Activated CD4-positive, alpha-beta memory T cell treated with anti-CD3 and anti-CD28 coated beads for 36 hours (primary cell): ENCODE measurements around the gene FZD4. TPM values are rescaled to one million over a fixed set of nuclear protein-coding genes. Genes with fewer than 3 reads are reported as not detected.
"Not testable (repeated sequence)": the region's sequence is repeated elsewhere in the genome, so short reads cannot be mapped to it uniquely, and the experiment has no call there.

Experiments
- CTCF ChIA-PET: fragments of 350-600 bp; sonication (Branson Sonifier 250); formaldehyde crosslinking; loops from one replicate; lab custom pipeline; 2021; ENCODE audit warnings: antibody characterized with exemption, inconsistent platforms; lab: Charles Lee
- POLR2A ChIA-PET: fragments of 350-600 bp; sonication (Branson Sonifier 250); formaldehyde crosslinking; loops from one replicate; lab custom pipeline; 2021; ENCODE audit warnings: antibody characterized with exemption; lab: Charles Lee
- DNase-seq: peaks from one replicate; pipeline ENCODE4 v3.0.0-alpha.2; 2020
- H3K27ac Mint-ChIP-seq: one replicate; pipeline ENCODE4 v1.8.0; 2021; ENCODE audit warnings: mixed read lengths
- H3K27me3 Mint-ChIP-seq: one replicate; pipeline ENCODE4 v1.8.0; 2021; ENCODE audit warnings: mixed read lengths
- H3K36me3 Mint-ChIP-seq: one replicate; pipeline ENCODE4 v1.8.0; 2021; ENCODE audit warnings: mixed read lengths
- H3K4me1 Mint-ChIP-seq: one replicate; pipeline ENCODE4 v1.8.0; 2021; ENCODE audit warnings: low read depth, mixed read lengths
- H3K4me3 Mint-ChIP-seq: one replicate; pipeline ENCODE4 v1.8.0; 2021; ENCODE audit warnings: mild to moderate bottlenecking, mixed read lengths
- H3K9me3 Mint-ChIP-seq: one replicate; pipeline ENCODE4 v1.8.0; 2021; ENCODE audit warnings: mixed read lengths
- intact Hi-C: fragments of 100-400 bp; cut with micrococcal nuclease; formaldehyde crosslinking; loops from one replicate; pipeline ENCODE4 v1.15.1; 2023
- total RNA-seq, 2 experiments: library from RNA; stranded (reverse); gene quantifications; one replicate each; pipeline ENCODE4 v1.2.3, GENCODE V29; 2021

The FZD4 gene
- total RNA-seq, 2 experiments from 2014 or later, result 0.33 to 0.36 TPM

DNA sequence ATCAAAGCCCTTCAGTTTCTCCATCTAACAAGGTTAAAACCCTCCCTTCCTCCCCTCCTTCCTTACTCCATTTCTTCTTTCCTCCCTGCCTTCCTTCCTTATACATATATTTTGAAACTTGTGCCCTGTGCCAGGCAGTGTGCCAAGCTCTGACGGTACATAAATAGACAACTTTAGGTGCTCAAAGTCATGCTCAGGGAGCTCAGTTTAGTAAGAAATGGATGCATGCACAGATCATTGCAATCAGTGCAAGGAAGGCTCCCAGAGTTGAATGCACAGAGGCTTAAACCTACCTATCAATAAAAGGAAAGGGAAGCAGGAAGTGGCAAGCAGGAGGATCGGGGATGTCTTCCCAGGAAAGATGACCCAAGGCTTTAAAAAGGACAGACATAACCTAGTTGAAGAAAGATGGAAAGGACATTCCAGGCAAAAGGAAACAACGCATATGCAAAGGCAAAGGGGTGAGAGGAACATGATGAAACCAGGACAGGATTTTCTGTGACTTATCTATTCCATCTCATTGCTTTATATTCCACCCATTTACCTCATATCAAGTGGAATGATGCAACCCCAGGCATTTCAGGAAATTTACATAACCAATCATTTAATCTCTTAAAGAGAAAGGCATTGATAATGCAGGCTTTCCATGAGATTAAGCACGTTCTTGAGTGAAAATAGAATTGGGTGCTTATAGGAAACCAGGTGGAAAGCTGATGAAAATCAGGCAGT is 13.2 kb downstream of the FZD4 start:
- Mint-ChIP-seq H3K27ac (no peak overlapping the region), H3K36me3 (no peaks in the 10 kb centered on the region), H3K4me1 (no peaks in the 10 kb centered on the region), H3K4me3 (no peak overlapping the region), H3K9me3 (no peaks in the 10 kb centered on the region), H3K27me3 (peaks cover under 1% of the 10 kb centered on the region)
- no peak for DNase-seq
- ChIA-PET POLR2A (no interaction called here), CTCF (interaction anchor here (0.8 to 1.6 kb wide), 3 partner anchors 13 to 479 kb away, joined by 3 to 8 read pairs (median 3); partner anchors contain the start of gene FZD4)
- intact Hi-C loops, result no loop called here

DNA sequence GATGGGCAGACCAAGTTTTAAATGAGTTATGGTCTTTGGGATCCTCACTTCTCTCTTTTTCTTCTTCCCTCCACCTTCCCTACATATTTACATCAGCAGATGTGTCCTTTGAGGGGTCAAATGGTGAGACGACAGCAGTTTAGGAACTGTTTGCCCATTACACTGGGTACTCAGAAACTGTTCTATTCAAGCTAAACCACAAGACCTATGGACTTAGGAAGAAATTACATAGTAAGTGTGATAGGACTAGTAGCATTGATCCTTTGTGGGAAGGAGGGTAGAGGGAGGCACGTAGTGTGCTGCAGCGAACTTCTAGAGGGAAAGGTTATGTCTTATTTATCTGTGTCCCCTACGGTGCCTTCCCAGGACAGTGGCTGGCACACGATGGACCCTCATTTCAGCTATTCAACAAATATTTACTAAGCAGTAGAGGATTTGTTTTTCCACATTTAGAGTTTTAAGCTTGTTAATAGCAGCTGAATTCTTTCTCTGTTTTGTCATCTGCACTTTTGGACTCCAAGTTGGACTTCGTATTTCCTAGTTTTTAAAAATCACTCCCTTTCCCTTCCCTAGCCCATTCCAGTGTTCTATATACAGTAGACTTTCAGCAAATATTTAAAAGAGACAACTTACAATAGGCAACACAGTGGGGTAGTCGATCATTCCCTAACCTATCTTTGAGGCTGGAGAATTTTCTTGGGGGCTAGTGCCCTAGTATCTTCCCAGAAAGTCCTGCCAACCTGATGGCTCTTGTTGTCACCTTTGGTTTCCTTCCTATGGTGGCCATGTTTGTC is 13.9 kb downstream of the FZD4 start:
- Mint-ChIP-seq H3K27ac (no peak overlapping the region), H3K4me3 (no peak overlapping the region), H3K27me3 (peaks cover 1% of the 10 kb centered on the region), H3K9me3 (no peaks in the 10 kb centered on the region), H3K36me3 (no peaks in the 10 kb centered on the region), H3K4me1 (no peaks in the 10 kb centered on the region)
- intact Hi-C loops, result no loop called here
- POLR2A ChIA-PET, result no interaction called here
- CTCF ChIA-PET, result interaction anchor here (0.8 to 4.9 kb wide), 4 partner anchors 14 to 480 kb away, joined by 3 to 44 read pairs (median 6); partner anchors contain the start of gene FZD4
- no peak for DNase-seq

DNA sequence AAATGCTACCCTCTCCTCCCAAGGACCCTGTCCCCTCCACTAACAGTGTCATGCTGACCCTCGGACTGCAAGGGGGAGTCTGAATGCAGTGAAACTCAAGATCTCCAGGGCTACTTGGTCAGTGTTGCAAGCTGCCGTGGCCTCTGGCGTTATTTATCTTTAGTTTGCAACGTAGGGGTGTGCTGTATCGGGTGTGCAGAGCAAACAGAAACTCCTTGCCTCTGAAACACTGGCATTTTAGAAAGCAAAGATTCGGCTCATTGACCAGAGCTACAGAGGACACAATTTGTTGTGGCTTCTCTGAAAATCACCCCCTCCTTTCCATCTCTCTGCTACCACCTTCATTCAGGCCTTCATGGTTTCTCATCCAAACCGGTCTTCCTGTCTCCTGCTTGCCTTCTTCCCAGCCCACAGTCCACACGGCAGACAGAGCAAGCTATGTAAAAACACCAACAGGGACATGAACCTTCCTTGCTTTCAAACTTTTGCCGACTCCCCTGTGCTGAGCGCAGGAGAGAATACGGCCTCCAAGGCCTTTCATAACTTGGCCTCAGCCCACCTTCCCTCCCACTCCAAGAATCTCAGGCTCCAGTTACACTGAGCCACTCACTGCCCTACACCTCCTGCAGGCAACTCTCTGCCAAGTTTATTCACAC is 14.9 kb downstream of the FZD4 start:
- Mint-ChIP-seq H3K27ac (no peak overlapping the region), H3K4me1 (no peaks in the 10 kb centered on the region), H3K4me3 (no peak overlapping the region), H3K27me3 (peaks cover 1% of the 10 kb centered on the region), H3K9me3 (no peaks in the 10 kb centered on the region), H3K36me3 (no peaks in the 10 kb centered on the region)
- ChIA-PET POLR2A (no interaction called here), CTCF (interaction anchor here (0.7 to 4.9 kb wide), 15 partner anchors 10 to 483 kb away, joined by 3 to 44 read pairs (median 6); partner anchors contain the start of gene FZD4)
- DNase-seq, result no peak
- intact Hi-C loops, result no loop called here

DNA sequence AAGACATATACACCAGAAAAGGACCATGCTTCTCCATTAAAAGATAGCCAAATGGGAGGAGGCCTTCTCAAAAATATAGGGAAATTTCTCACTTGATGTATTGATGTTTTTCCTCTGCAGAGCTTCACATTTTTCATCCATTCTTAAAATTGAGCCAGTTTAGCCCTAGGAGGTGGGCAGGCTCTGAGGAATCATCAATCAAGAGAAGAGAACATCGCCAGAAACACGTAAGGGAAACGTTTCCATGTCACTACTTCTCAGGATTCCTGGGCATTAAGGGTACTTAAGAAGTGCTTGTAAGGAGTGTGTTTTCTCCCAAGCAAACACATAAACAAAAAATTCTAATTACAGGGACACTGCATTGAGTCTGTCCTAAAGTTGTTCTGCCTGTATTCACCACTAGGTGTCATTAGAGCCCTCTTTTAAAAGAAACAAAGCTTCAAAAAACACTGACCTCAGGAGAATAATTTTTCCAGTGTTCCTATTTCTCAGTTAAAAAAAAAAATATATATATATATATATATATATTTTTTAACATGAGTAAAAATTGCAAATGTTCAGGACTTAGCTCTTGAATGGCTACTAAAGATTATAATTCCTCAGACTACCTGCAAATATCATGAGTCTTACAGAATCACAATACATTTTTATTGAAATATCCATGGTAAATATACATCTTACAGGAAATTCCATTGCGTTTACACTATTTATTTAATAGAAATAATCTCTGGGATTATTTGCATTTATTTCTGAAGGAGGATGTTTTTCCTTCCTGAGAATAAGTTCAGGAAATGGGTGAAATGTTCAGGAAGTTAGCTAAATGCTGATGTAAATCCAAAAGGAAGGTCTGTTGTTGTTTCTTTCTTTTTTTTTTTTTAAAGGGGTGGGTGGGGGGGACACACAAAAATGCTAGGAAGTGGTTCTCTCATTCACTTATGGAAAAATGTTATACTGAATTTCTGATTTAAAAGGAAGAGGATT is 16.0 kb downstream of the FZD4 start:
- POLR2A ChIA-PET, result no interaction called here
- no peaks in the 10 kb centered on the region for H3K36me3 Mint-ChIP-seq

DNA sequence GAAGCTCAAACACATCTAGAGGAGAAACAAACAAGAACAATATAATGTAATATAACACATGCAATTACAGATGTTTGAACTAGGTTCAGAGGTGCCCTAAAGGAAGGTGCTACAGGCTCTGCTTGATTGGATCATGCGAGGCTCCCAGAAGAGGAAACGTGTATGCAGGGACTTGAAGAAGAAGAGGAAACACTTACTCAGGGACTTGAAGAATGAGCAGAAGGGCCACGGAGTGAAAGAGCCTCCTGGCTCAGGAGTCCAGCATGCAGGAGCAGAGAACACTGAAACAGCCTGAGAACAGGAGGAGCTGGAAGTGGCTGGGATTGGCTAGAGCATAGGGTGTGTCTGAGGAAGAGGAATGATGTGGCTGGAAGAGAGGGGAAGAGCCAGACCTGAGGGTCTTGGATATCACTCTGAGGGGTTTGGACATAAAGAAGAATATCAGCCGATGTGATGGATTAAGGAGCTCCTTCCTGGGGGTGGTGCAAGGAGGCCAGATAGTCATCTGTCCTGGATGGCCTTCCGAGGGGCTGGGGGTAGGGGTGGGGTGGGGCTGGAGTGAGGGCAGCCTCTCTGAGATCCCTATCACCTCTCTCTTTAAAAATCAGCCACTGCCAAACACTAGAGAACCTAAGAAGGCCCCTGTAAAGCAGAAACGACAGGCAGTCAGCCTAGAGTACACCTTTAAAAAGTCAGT is 16.8 kb downstream of the FZD4 start:
- no peak overlapping the region for H3K4me3 Mint-ChIP-seq
- ChIA-PET CTCF (interaction anchor here (0.6 to 4.9 kb wide), 23 partner anchors 9 to 507 kb away, joined by 3 to 44 read pairs (median 5); partner anchors contain the start of gene FZD4), POLR2A (no interaction called here)
- H3K27me3 Mint-ChIP-seq, result peaks cover 1% of the 10 kb centered on the region
- H3K36me3 Mint-ChIP-seq, result no peaks in the 10 kb centered on the region
- H3K9me3 Mint-ChIP-seq, result no peaks in the 10 kb centered on the region
- no peak overlapping the region for H3K27ac Mint-ChIP-seq
- DNase-seq, result no peak
- intact Hi-C loops, result loop anchor here (5.0 kb wide), 1 partner anchor 414 kb away; no protein-coding TSS in a partner anchor
- no peaks in the 10 kb centered on the region for H3K4me1 Mint-ChIP-seq

More for the DNA sequence above, 16.0 kb downstream of the FZD4 start:
- Mint-ChIP-seq H3K27ac (no peak overlapping the region), H3K4me3 (no peak overlapping the region), H3K9me3 (no peaks in the 10 kb centered on the region), H3K27me3 (peaks cover 1% of the 10 kb centered on the region), H3K4me1 (no peaks in the 10 kb centered on the region)
- intact Hi-C loops, result loop anchor here (1.0 to 5.0 kb wide), 3 partner anchors 351 to 482 kb away; no protein-coding TSS in a partner anchor
- CTCF ChIA-PET, result interaction anchor here (0.6 to 4.9 kb wide), 36 partner anchors 8 to 1604 kb away, joined by 3 to 44 read pairs (median 4); partner anchors contain the start of gene FZD4
- DNase-seq, result no peak

DNA sequence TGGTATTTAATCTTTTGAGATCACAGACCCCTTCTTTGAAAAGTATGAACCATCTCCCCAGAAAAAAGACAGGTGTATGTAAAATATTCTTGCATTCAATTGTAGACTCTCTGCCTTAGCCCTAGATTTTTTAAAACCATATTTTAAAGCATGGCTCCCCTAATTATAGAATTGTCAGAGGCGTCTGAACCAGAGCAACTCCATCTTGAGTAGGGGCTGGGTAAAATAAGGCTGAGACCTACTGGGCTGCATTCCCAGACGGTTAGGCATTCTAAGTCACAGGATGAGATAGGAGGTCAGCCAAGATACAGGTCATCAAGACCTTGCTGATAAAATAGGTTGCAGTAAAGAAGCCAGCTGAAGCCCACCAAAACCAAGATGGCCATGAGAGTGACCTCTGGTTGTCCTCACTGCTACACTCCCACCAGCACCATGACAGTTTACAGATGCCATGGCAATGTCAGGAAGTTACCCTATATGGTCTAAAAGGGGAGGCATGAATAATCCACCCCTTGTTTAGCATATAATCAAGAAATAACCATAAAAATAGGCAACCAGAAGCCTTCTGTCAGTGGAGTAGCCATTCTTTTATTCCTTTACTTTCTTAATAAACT is 17.9 kb downstream of the FZD4 start:
- H3K4me3 Mint-ChIP-seq, H3K9me3 Mint-ChIP-seq, POLR2A ChIA-PET, H3K4me1 Mint-ChIP-seq, H3K27ac Mint-ChIP-seq, DNase-seq, H3K36me3 Mint-ChIP-seq, H3K27me3 Mint-ChIP-seq: not testable (repeated sequence)
- intact Hi-C loops, result loop anchor here (5.0 kb wide), 1 partner anchor 415 kb away; no protein-coding TSS in a partner anchor
- CTCF ChIA-PET, result interaction anchor here (0.7 to 4.9 kb wide), 9 partner anchors 10 to 508 kb away, joined by 3 to 44 read pairs (median 11); partner anchors contain the start of gene FZD4

DNA sequence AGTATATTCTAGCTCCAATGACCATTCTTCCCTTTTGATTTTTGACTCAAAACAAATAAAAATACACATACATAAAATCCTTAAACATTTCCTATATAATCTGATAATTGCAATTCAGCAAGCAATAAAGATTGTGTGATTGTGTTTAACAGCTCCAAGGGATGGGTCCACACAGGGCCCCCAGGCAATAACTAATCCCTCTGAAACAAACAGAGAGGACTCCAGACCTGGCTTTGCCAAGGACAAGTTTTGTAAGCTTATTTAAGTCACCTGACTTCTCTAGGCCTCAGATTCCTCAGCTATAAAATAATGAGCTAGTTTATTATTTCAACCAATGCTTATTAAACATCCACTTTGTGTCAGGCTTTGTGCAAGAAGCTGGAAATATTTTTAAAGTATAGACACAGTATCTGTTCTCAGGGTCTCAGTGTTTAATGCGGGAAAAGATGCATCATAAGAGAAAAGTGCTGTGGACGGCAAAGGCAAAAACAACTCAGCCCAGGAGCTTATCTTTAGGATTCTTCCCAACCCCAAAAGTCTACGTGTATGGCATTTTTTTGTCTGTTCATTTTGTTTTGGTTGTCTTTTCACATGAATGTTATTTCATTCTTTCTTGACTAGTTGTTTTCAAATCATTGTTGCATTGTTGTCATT is 20.1 kb downstream of the FZD4 start:
- Mint-ChIP-seq H3K27ac (no peak overlapping the region), H3K4me1 (peaks cover 2% of the 10 kb centered on the region), H3K27me3 (peaks cover 1% of the 10 kb centered on the region), H3K4me3 (no peak overlapping the region), H3K9me3 (no peaks in the 10 kb centered on the region), H3K36me3 (no peaks in the 10 kb centered on the region)
- CTCF ChIA-PET, result interaction anchor here (0.9 to 2.2 kb wide), 5 partner anchors 10 to 487 kb away, joined by 4 to 9 read pairs (median 5); partner anchors contain the start of gene FZD4
- no peak for DNase-seq
- POLR2A ChIA-PET, result no interaction called here
- intact Hi-C loops, result loop anchor here (5.0 kb wide), 1 partner anchor 417 kb away; no protein-coding TSS in a partner anchor

DNA sequence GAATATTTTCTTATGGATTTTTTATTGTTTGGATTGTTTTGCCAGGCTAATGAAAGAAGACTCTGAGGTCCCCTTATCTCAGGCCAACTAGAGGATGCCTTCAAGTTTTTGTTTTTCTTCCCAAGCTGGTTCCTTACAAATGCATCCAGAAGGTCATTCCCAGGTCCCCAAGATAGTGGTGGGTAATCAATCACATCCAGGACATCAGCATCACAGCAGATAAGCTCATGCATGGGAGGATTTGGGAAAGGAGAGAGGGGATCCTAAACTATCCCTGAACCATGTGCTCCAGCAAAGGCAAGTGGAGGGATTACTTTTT is 20.7 kb downstream of the FZD4 start:
- ChIA-PET POLR2A (no interaction called here), CTCF (interaction anchor here (0.6 to 2.2 kb wide), 5 partner anchors 19 to 487 kb away, joined by 3 to 9 read pairs (median 5); partner anchors contain the start of gene FZD4)
- H3K4me1 Mint-ChIP-seq, result peaks cover 2% of the 10 kb centered on the region
- no peaks in the 10 kb centered on the region for H3K36me3 Mint-ChIP-seq
- peaks cover 1% of the 10 kb centered on the region for H3K27me3 Mint-ChIP-seq
- intact Hi-C loops, result no loop called here
- H3K27ac Mint-ChIP-seq, result no peak overlapping the region
- H3K9me3 Mint-ChIP-seq, result no peaks in the 10 kb centered on the region
- DNase-seq, result no peak
- H3K4me3 Mint-ChIP-seq, result no peak overlapping the region

DNA sequence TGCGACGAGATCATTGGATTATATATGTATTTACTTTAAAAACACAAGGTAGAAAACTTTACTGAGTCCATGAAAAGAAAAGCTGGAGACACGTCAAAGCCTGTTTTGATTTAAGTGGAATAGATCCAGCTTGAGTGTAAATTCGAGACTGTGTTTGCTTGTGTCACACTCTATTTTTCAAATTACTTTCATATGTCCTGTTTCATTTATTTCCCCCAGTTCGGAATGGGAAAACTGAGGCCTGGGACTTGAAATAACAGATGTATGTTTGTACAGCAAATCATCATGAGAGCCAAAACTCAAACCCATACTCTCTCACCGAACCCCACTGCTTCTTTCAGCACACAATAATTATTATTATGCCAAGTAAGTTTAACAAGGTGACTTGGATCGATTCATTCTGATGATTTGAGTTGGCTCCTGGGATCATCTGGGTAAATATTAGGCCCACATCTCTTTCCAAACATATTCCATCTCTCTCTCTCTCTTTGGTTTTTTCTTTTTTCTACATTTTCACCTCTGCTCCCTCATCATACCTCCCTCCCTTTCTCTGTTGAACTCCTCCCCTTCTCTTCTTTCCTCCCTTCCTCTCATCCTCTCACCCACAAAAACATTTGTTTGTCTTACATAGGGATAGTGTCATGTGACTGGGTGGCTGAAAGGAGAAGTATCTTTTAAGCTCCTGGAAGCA is 21.2 kb downstream of the FZD4 start:
- Mint-ChIP-seq H3K36me3 (no peaks in the 10 kb centered on the region), H3K9me3 (no peaks in the 10 kb centered on the region), H3K27me3 (peaks cover 1% of the 10 kb centered on the region), H3K4me1 (peaks cover 2% of the 10 kb centered on the region), H3K4me3 (no peak overlapping the region), H3K27ac (no peak overlapping the region)
- intact Hi-C loops, result no loop called here
- ChIA-PET POLR2A (no interaction called here), CTCF (interaction anchor here (0.6 to 2.2 kb wide), 4 partner anchors 19 to 64 kb away, joined by 3 to 9 read pairs (median 4); partner anchors contain the start of gene FZD4)
- no peak for DNase-seq
